Measurements from ENCODE around the gene MUC6.

MUC6 gene

DNA sequence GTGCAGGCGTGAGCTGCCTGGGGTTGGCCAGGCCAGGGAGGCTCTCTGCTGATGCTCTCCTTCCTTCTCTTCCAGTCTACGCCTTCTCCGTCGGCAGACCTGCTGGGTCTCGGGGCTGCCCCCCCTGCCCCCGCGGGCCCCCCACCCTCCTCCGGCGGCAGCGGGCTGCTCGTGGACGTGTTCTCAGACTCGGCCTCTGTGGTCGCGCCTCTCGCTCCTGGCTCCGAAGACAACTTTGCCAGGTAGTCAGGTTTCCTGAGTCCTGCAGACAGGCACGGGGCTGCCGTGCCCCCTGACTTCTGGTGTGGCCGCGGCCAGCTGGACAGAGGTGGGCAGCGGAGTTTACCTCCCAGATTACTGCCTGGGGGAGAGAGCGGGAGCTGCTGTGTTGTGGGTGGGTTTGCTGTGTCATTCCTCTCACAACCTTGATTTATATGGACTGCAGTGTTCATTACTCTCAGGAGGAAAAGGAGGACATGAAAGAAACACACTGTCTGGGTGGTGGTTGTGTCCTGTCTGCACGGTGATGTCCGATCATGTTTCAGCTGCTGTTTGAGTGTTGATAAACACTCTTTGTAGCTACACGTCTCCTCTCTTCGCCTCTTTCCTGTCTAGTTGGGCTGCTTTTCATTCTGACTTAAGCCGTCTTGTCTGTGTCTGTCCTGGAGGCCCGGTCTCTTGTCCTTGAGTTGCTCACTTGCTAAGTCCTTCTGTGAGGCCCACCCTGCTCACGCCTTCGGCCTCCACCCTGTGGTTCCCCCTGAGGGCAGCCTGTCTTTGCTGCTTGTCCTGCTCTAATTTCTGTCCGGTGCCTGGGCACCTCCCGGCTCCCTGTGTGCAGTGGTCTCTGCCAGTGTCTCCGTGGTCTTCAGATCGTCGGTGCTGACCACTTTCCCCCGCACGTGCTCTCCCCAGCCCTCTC lies 35.9 kb downstream of the MUC6 start:
- H3K36me3 ChIP-seq: peaks cover 88% of the 10 kb centered on the region
- H3K27ac ChIP-seq: no peak overlapping the region
- no peak overlapping the region for H3K4me3 ChIP-seq (ENCODE audit: low read depth in 1 of 2, low read length in 1 of 2)
- H3K9me3 ChIP-seq: no peaks in the 10 kb centered on the region
- no peaks in the 10 kb centered on the region for H3K27me3 ChIP-seq
- TF ChIP-seq, protein P1, sequence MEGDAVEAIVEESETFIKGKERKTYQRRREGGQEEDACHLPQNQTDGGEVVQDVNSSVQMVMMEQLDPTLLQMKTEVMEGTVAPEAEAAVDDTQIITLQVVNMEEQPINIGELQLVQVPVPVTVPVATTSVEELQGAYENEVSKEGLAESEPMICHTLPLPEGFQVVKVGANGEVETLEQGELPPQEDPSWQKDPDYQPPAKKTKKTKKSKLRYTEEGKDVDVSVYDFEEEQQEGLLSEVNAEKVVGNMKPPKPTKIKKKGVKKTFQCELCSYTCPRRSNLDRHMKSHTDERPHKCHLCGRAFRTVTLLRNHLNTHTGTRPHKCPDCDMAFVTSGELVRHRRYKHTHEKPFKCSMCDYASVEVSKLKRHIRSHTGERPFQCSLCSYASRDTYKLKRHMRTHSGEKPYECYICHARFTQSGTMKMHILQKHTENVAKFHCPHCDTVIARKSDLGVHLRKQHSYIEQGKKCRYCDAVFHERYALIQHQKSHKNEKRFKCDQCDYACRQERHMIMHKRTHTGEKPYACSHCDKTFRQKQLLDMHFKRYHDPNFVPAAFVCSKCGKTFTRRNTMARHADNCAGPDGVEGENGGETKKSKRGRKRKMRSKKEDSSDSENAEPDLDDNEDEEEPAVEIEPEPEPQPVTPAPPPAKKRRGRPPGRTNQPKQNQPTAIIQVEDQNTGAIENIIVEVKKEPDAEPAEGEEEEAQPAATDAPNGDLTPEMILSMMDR (IDR thresholded peaks at IDR 0.05): no peak
- no peaks in the 10 kb centered on the region for H3K4me1 ChIP-seq (ENCODE audit: control insufficient read depth in 1 of 2, insufficient read depth in 1 of 2, low read depth in 1 of 2, low read length in 1 of 2)

DNA sequence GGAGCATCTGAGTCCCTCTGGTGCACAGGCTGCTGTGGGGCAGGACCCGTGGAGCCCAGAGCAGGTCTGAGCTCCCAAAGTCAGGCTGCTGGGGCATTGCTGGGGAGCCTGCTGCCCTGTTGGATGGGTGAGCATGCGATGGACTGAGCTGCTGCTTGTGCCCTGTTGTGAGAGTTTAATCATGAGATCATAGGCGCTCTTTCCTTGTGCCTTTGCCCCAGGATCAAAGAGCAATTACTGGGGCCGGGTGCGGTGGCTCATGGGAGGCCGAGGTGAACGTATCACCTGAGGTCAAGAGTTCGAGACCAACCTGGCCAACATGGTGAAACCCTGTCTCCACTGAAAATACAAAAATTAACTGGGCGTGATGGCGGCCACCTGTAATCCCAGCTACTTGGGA lies 37.5 kb downstream of the MUC6 start:
- Histone ChIP-seq H3K9me3 (no peaks in the 10 kb centered on the region), H3K4me1 (ENCODE audit: control insufficient read depth in 1 of 2, insufficient read depth in 1 of 2, low read depth in 1 of 2, low read length in 1 of 2) (no peaks in the 10 kb centered on the region), H3K36me3 (peaks cover 85% of the 10 kb centered on the region), H3K4me3 (ENCODE audit: low read depth in 1 of 2, low read length in 1 of 2) (no peak overlapping the region), H3K27ac (no peak overlapping the region), H3K27me3 (no peaks in the 10 kb centered on the region)
- TF ChIP-seq, protein P1 (IDR thresholded peaks at IDR 0.05): no peak

DNA sequence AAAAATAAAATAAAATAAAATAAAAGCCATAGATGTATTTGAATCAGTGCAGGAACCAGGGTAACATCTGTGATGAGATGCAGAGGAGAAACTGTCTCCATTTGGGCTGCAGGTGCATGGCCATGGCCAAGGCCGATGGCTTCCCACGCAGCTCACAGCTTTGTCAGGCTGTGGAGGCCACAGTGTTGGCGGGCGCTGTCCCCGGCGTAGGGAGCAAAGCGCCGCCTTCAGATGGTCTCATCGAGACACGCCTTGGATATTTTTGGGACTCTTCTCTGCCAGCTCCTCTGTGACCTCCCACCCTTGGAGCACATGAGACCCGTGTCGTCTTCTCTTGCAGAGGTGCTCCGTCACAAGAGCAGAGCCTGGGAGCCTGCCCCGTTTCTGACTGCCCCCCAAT lies 38.6 kb downstream of the MUC6 start:
- H3K4me1 ChIP-seq (ENCODE audit: control insufficient read depth in 1 of 2, insufficient read depth in 1 of 2, low read depth in 1 of 2, low read length in 1 of 2): no peaks in the 10 kb centered on the region
- H3K27me3 ChIP-seq: no peaks in the 10 kb centered on the region
- no peak overlapping the region for H3K27ac ChIP-seq
- TF ChIP-seq, protein P1 (IDR thresholded peaks at IDR 0.05): no peak
- no peak overlapping the region for H3K4me3 ChIP-seq (ENCODE audit: low read depth in 1 of 2, low read length in 1 of 2)
- H3K36me3 ChIP-seq: peaks cover 85% of the 10 kb centered on the region
- no peaks in the 10 kb centered on the region for H3K9me3 ChIP-seq

DNA sequence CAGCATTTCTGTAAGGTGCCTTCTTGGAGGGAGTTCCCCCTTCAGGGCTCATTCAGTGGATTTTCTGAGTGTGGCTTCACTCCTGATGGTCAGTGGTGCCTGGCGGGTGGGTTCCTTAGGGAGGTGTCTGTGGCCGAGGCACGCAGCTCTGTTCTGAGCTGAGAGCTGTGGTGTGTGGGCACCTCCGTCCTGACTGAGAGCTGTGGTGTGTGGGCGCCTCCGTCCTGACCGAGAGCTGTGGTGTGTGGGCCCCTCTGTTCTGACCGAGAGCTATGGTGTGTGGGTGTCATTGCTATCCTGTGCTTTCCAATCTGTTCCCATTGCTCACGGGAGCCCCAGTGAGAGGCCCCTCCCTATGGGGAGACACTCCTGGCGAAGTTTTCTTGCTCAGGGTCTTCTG lies 39.8 kb downstream of the MUC6 start:
- H3K36me3 ChIP-seq: peaks cover 85% of the 10 kb centered on the region

DNA sequence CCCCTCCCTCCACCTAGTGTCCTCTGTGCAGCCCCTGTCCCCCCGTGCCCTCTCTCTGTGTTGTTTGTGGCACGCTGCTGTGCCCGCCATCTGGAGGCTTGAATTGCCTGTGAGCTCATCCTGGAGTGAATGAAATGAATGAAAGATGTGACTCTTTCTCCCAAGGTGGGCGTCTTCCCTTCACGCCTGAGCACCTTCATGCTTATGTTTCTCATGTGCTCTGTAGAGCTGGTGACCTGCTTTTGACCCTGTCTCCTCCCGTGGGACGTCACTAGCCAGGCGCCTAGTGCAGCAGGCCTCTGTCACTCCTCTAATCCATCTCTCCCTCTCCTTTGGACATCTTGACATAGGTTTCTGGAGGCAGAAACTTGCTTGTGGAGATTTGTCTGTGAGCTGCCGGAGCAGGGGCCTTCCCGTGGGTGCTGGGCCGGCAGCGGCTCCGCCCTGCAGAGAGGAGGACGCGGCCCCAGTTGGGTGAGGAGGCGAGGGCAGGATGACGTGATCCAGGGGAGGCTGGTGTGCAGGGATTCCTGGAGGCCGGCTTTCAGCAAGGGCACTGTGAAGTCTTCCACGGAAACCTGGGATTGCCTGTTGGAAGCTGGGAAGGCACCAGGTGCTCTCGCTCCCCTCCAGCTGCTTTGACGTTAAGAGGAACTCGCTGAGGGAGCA lies 40.6 kb downstream of the MUC6 start:
- H3K27me3 ChIP-seq: no peaks in the 10 kb centered on the region
- no peak overlapping the region for H3K27ac ChIP-seq
- no peak overlapping the region for H3K4me3 ChIP-seq (ENCODE audit: low read depth in 1 of 2, low read length in 1 of 2)
- TF ChIP-seq, protein P1 (IDR thresholded peaks at IDR 0.05): no peak
- H3K4me1 ChIP-seq (ENCODE audit: control insufficient read depth in 1 of 2, insufficient read depth in 1 of 2, low read depth in 1 of 2, low read length in 1 of 2): no peaks in the 10 kb centered on the region
- H3K9me3 ChIP-seq: no peaks in the 10 kb centered on the region
- H3K36me3 ChIP-seq: peaks cover 85% of the 10 kb centered on the region

More for the DNA sequence above, 39.8 kb downstream of the MUC6 start:
- H3K27ac ChIP-seq: no peak overlapping the region
- no peak overlapping the region for H3K4me3 ChIP-seq (ENCODE audit: low read depth in 1 of 2, low read length in 1 of 2)
- H3K27me3 ChIP-seq: no peaks in the 10 kb centered on the region
- no peaks in the 10 kb centered on the region for H3K4me1 ChIP-seq (ENCODE audit: control insufficient read depth in 1 of 2, insufficient read depth in 1 of 2, low read depth in 1 of 2, low read length in 1 of 2)
- TF ChIP-seq, protein P1 (IDR thresholded peaks at IDR 0.05): no peak
- H3K9me3 ChIP-seq: no peaks in the 10 kb centered on the region
